Gastroesophageal sphincter (tissue), 4 donors: Measurements from ENCODE around the gene UNC13C. TPM values are rescaled to one million over a fixed set of nuclear protein-coding genes. Genes with fewer than 3 reads are reported as not detected.

Experiments used
- ATAC-seq: fragments of 150-250 bp; one replicate; pipeline ENCODE4 v1.9.1; 2016; ENCODE audit warnings: mild to moderate bottlenecking, moderate library complexity
- H3K27ac ChIP-seq, 4 donors: fragments of 200-600 bp; sonication (generic) in 3 of 4; 1 replicate in 3 of 4; 2 replicates in 1 of 4; pipeline ENCODE4 v1.5.1; 2016 to 2019
- H3K27me3 ChIP-seq: fragments of 200-600 bp; sonication (generic); one replicate; pipeline ENCODE4 v1.5.1; 2019
- H3K36me3 ChIP-seq, 2 donors: fragments of 200-600 bp; sonication (generic); one replicate each; pipeline ENCODE4 v1.5.1; 2019; ENCODE audit warnings: control low read depth in 1 of 2
- H3K4me1 ChIP-seq, 3 donors: fragments of 200-600 bp; sonication (generic); 1 replicate in 2 of 3; 2 replicates in 1 of 3; pipeline ENCODE4 v1.5.1; 2016 to 2019; ENCODE audit warnings: control low read depth in 2 of 3
- H3K4me3 ChIP-seq, 2 donors: fragments of 200-600 bp; sonication (generic); one replicate each; pipeline ENCODE4 v1.5.1; 2019; ENCODE audit warnings: mild to moderate bottlenecking in 1 of 2, moderate library complexity in 1 of 2
- H3K9me3 ChIP-seq, 3 donors: fragments of 200-600 bp; sonication (generic); one replicate each; pipeline ENCODE4 v1.5.1; 2017 to 2019; ENCODE audit warnings: control low read depth in 2 of 3
- CTCF ChIP-seq, 4 experiments: fragments of 200-600 bp in 2 of 4; fragments of 450-650 bp in 2 of 4; sonication (generic) in 1 of 4; IDR thresholded peaks; one replicate each; pipeline ENCODE4 v1.5.1; 2017 to 2019; ENCODE audit warnings: antibody characterized with exemption in 4 of 4, mild to moderate bottlenecking in 2 of 4, moderate library complexity in 2 of 4
- EP300 ChIP-seq: sonication (generic); formaldehyde crosslinking; IDR thresholded peaks from one replicate; pipeline ENCODE4 v1.6.1; 2017; ENCODE audit warnings: antibody characterized with exemption, mild to moderate bottlenecking
- POLR2A ChIP-seq, 2 donors: fragments of 450-650 bp; IDR thresholded peaks; one replicate each; pipeline ENCODE4 v1.6.1; 2017; ENCODE audit warnings: antibody characterized with exemption in 2 of 2, mild to moderate bottlenecking in 2 of 2, moderate library complexity in 1 of 2
- POLR2AphosphoS5 ChIP-seq: sonication (generic); formaldehyde crosslinking; IDR thresholded peaks from one replicate; pipeline ENCODE4 v1.6.1; 2017; ENCODE audit warnings: antibody characterized with exemption
- WGBS, 2 donors: methylation state at CpG; one replicate each; pipeline ENCODE4 v1.1.5; 2018; ENCODE audit warnings: low coverage in 1 of 2; 5-methylcytosine and 5-hydroxymethylcytosine counted together
- total RNA-seq, 4 donors: library from RNA; depleted of rRNA; stranded (reverse); fragments of >200 nt; gene quantifications; one replicate each; pipeline ENCODE4 v1.1.0, GENCODE V29; 2016

UNC13C gene
- total RNA-seq, 4 donors from 2014 or later: 0.89 to 13.9 (median 2.1) TPM

GRCh38 chr15:54109014-54109413 lies 130.8 kb downstream of the UNC13C start:
- Histone ChIP-seq H3K4me1 (no peaks in the 10 kb centered on the region), H3K27me3 (no peaks in the 10 kb centered on the region), H3K9me3 (no peaks in the 10 kb centered on the region), H3K36me3 (no peaks in the 10 kb centered on the region), H3K27ac (no peak overlapping the region), H3K4me3 (no peak overlapping the region)
- TF ChIP-seq EP300: no peak
- TF ChIP-seq POLR2AphosphoS5: no peak
- no peak for TF ChIP-seq CTCF (IDR thresholded peaks at IDR 0.05)
- TF ChIP-seq POLR2A (IDR thresholded peaks at IDR 0.05): no peak
- no peak for ATAC-seq
- 53 to 60% methylated on average over 1 of the region's 2 CpGs for WGBS, 2 donors

GRCh38 chr15:54119051-54119450 lies 140.8 kb downstream of the UNC13C start:
- H3K4me3 ChIP-seq: no peak overlapping the region
- H3K9me3 ChIP-seq: peaks cover 0 to 5% (median 0%) of the 10 kb centered on the region in 3 donors
- no peak for ATAC-seq
- no peaks in the 10 kb centered on the region for H3K27me3 ChIP-seq
- TF ChIP-seq CTCF (IDR thresholded peaks at IDR 0.05) (no peak), EP300 (no peak), POLR2A (IDR thresholded peaks at IDR 0.05) (no peak), POLR2AphosphoS5 (no peak)
- no peaks in the 10 kb centered on the region for H3K36me3 ChIP-seq
- no peak overlapping the region for H3K27ac ChIP-seq
- no peaks in the 10 kb centered on the region for H3K4me1 ChIP-seq
- 87 to 92% methylated on average over 3 of the region's 3 CpGs for WGBS, 2 donors

- H3K36me3 ChIP-seq: no peaks in the 10 kb centered on the region
- 83 to 91% methylated on average over 4 to 5 of the region's 5 CpGs for WGBS, 2 donors
- H3K4me3 ChIP-seq: no peak overlapping the region
- no peak overlapping the region for H3K27ac ChIP-seq
- ATAC-seq: no peak
- H3K4me1 ChIP-seq: no peaks in the 10 kb centered on the region
- H3K27me3 ChIP-seq: no peaks in the 10 kb centered on the region
- H3K9me3 ChIP-seq: peaks cover 0 to 5% (median 0%) of the 10 kb centered on the region in 3 donors
- no peak for TF ChIP-seq POLR2AphosphoS5
- TF ChIP-seq POLR2A (IDR thresholded peaks at IDR 0.05): no peak
- no peak for TF ChIP-seq EP300
- TF ChIP-seq CTCF (IDR thresholded peaks at IDR 0.05): no peak
These were observed 142.8 kb downstream of the UNC13C start for GRCh38 chr15:54120949-54121463.

GRCh38 chr15:54127574-54127973 lies 149.3 kb downstream of the UNC13C start:
- TF ChIP-seq CTCF (IDR thresholded peaks at IDR 0.05) (no peak), POLR2A (IDR thresholded peaks at IDR 0.05) (no peak), POLR2AphosphoS5 (no peak)
- Histone ChIP-seq H3K27me3 (no peaks in the 10 kb centered on the region), H3K4me3 (no peak overlapping the region), H3K27ac (no peak overlapping the region), H3K9me3 (no peaks in the 10 kb centered on the region), H3K4me1 (no peaks in the 10 kb centered on the region), H3K36me3 (no peaks in the 10 kb centered on the region)
- WGBS, 2 donors: 90 to 91% methylated on average over 2 of the region's 2 CpGs
- ATAC-seq: no peak

GRCh38 chr15:54131410-54131809 lies 153.2 kb downstream of the UNC13C start:
- 68 to 74% methylated on average over 3 of the region's 3 CpGs for WGBS, 2 donors
- TF ChIP-seq POLR2A (IDR thresholded peaks at IDR 0.05) (no peak), EP300 (no peak), POLR2AphosphoS5 (no peak), CTCF (IDR thresholded peaks at IDR 0.05) (no peak)

More at GRCh38 chr15:54131410-54131809, 153.2 kb downstream of the UNC13C start:
- Histone ChIP-seq H3K27ac (no peak overlapping the region), H3K36me3 (no peaks in the 10 kb centered on the region), H3K4me1 (no peaks in the 10 kb centered on the region), H3K9me3 (no peaks in the 10 kb centered on the region), H3K27me3 (no peaks in the 10 kb centered on the region), H3K4me3 (no peak overlapping the region)
- ATAC-seq: no peak
